ENCODE measurements around the gene DGLUCY. TPM values are rescaled to one million over a fixed set of nuclear protein-coding genes. Genes with fewer than 3 reads are reported as not detected.
"Not testable (repeated sequence)": the region's sequence is repeated elsewhere in the genome, so short reads cannot be mapped to it uniquely, and the experiment has no call there.

The DGLUCY gene
- total and polyA plus RNA-seq, 10 donors = 24.1 to 134 (median 96.7) TPM

- peaks cover 0 to 100% (median 71%) of the 10 kb centered on the region in 6 donors for H3K36me3 ChIP-seq
- no peak for DNase-seq
These were observed 83.8 kb downstream of the DGLUCY start for GRCh38 chr14:91197631-91198030.

GRCh38 chr14:91200802-91201201, 86.9 kb downstream of the DGLUCY start:
- H3K27me3 ChIP-seq (replicated peaks in 1 of 7); DNase-seq; intact Hi-C loops (cut with DNase I; ENCODE audit: low total_unique reads); H3K4me3 ChIP-seq; H3K9me3 ChIP-seq: not testable (repeated sequence)
- Histone ChIP-seq H3K36me3 (peaks cover 0 to 100% (median 82%) of the 10 kb centered on the region in 6 donors), H3K27ac (peak overlapping the region in 6 of 8 donors; percentile 70 to 82 (median 74)), H3K4me1 (peaks cover 0 to 18% (median 10%) of the 10 kb centered on the region in 6 donors)
- 96 to 99% (median 97%) methylated on average over 6 of the region's 6 CpGs for WGBS, 5 donors

More at GRCh38 chr14:91197631-91198030, 83.8 kb downstream of the DGLUCY start:
- H3K27ac ChIP-seq = no peak overlapping the region
- no peaks in the 10 kb centered on the region for H3K9me3 ChIP-seq
- no peaks in the 10 kb centered on the region for H3K27me3 ChIP-seq (replicated peaks in 1 of 7)
- TF ChIP-seq POLR2AphosphoS5 (IDR thresholded peaks at IDR 0.05) (no peak), POLR2A (IDR thresholded peaks at IDR 0.05) (no peak), CTCF (IDR thresholded peaks at IDR 0.05 in 8 of 11, conservative IDR thresholded peaks at IDR 0.05 in 3 of 11) (no peak)
- no peak overlapping the region for H3K4me3 ChIP-seq
- intact Hi-C loops (cut with DNase I; ENCODE audit: low total_unique reads) = no loop called here
- peaks cover 0 to 17% (median 10%) of the 10 kb centered on the region in 6 donors for H3K4me1 ChIP-seq

GRCh38 chr14:91202234-91202974, 88.5 kb downstream of the DGLUCY start:
- WGBS, 5 donors = 66 to 71% (median 66%) methylated on average over 15 of the region's 15 CpGs
- H3K9me3 ChIP-seq = no peaks in the 10 kb centered on the region
- peak; percentile 76 for DNase-seq
- TF ChIP-seq CTCF (IDR thresholded peaks at IDR 0.05 in 8 of 11, conservative IDR thresholded peaks at IDR 0.05 in 3 of 11) = no peak
- TF ChIP-seq POLR2AphosphoS5 (IDR thresholded peaks at IDR 0.05) = peak; percentile 58 to 82 (median 80)
- peaks cover 0 to 100% (median 77%) of the 10 kb centered on the region in 6 donors for H3K36me3 ChIP-seq
- H3K4me3 ChIP-seq = no peak overlapping the region
- no peaks in the 10 kb centered on the region for H3K27me3 ChIP-seq (replicated peaks in 1 of 7)
- peaks cover 0 to 18% (median 10%) of the 10 kb centered on the region in 6 donors for H3K4me1 ChIP-seq
- intact Hi-C loops (cut with DNase I; ENCODE audit: low total_unique reads) = no loop called here
- H3K27ac ChIP-seq = peak overlapping the region; percentile 57 to 82 (median 70)

- Histone ChIP-seq H3K27me3 (replicated peaks in 1 of 7) (no peaks in the 10 kb centered on the region), H3K4me3 (no peak overlapping the region), H3K9me3 (no peaks in the 10 kb centered on the region), H3K27ac (no peak overlapping the region), H3K4me1 (peaks cover 0 to 18% (median 10%) of the 10 kb centered on the region in 6 donors), H3K36me3 (peaks cover 0 to 100% (median 69%) of the 10 kb centered on the region in 6 donors)
- peak; percentile 36 for DNase-seq
- WGBS, 5 donors = 93 to 98% (median 96%) methylated on average over 8 to 14 of the region's 14 CpGs
- TF ChIP-seq CTCF (IDR thresholded peaks at IDR 0.05 in 8 of 11, conservative IDR thresholded peaks at IDR 0.05 in 3 of 11) (no peak), POLR2AphosphoS5 (IDR thresholded peaks at IDR 0.05) (peak in 1 of 3 donors; percentile 17)
- intact Hi-C loops (cut with DNase I; ENCODE audit: low total_unique reads) = no loop called here
These were observed 90.8 kb downstream of the DGLUCY start for GRCh38 chr14:91204657-91205056.

Data from spleen (tissue), 11 donors.